Right lobe of liver (tissue), 4 donors: ENCODE measurements around the gene SYT1.

Experiments used
- POLR2A ChIP-seq: fragments of 450-650 bp; IDR thresholded peaks from one replicate; pipeline ENCODE4 v1.6.1; 2017; ENCODE audit warnings: antibody characterized with exemption, mild to moderate bottlenecking
- TF ChIP-seq, protein P1 (sequence below), 4 donors: fragments of 200-600 bp in 3 of 4; fragments of 450-650 bp in 1 of 4; IDR thresholded peaks; one replicate each; pipeline versions ENCODE4 v1.5.1 to v1.8.0; 2016 to 2022; ENCODE audit warnings: antibody characterized with exemption in 4 of 4, mild to moderate bottlenecking in 2 of 4
- donor health status: DM: no; HTN: no; CAD: no.
- donor health status: DM: no; HTN: no; CAD: no.
- donor health status: DM: no; HTN: yes; CAD: no.

DNA sequence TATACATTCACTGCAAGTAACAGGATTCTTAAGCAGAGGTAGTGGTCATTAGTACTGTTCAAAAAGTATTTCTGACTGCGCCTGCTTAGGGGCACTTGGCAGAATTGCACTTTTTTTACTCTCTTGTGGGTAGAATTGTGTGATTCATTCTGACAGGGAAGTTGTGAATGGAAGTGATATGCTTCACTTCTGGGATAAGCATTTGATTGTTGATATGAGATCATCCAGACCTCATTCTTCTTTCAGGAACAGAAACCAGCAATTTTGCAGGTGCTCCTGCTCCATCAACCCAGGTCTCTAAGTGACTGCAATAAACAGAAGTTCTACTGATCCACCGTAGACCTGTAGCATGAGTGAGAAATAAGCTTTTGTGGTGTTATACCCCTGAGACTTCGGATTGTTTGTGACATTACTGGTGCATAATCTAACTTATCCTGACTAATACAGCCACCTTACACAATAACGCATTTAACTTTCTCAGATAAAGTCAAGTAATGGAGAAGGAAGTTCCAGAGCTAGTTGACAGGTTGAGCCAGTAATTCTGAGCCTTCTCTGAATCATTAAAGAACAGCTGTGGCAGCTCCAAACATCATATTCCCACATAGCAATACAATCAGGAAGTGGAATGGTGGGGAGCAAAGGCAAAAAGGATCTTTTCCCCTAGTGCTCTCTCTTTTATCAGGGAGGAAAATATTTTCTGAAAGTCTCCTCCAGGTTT lies 387.9 kb downstream of the SYT1 start:
- TF ChIP-seq, protein P1, sequence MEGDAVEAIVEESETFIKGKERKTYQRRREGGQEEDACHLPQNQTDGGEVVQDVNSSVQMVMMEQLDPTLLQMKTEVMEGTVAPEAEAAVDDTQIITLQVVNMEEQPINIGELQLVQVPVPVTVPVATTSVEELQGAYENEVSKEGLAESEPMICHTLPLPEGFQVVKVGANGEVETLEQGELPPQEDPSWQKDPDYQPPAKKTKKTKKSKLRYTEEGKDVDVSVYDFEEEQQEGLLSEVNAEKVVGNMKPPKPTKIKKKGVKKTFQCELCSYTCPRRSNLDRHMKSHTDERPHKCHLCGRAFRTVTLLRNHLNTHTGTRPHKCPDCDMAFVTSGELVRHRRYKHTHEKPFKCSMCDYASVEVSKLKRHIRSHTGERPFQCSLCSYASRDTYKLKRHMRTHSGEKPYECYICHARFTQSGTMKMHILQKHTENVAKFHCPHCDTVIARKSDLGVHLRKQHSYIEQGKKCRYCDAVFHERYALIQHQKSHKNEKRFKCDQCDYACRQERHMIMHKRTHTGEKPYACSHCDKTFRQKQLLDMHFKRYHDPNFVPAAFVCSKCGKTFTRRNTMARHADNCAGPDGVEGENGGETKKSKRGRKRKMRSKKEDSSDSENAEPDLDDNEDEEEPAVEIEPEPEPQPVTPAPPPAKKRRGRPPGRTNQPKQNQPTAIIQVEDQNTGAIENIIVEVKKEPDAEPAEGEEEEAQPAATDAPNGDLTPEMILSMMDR (IDR thresholded peaks at IDR 0.05), result no peak
- TF ChIP-seq POLR2A, result no peak
